ENCODE results near the gene RBMX. TPM values are rescaled to one million over a fixed set of nuclear protein-coding genes. Genes with fewer than 3 reads are reported as not detected.

RBMX gene
- total RNA-seq, 4 donors from 2014 or later, result 171 to 353 (median 231) TPM

DNA sequence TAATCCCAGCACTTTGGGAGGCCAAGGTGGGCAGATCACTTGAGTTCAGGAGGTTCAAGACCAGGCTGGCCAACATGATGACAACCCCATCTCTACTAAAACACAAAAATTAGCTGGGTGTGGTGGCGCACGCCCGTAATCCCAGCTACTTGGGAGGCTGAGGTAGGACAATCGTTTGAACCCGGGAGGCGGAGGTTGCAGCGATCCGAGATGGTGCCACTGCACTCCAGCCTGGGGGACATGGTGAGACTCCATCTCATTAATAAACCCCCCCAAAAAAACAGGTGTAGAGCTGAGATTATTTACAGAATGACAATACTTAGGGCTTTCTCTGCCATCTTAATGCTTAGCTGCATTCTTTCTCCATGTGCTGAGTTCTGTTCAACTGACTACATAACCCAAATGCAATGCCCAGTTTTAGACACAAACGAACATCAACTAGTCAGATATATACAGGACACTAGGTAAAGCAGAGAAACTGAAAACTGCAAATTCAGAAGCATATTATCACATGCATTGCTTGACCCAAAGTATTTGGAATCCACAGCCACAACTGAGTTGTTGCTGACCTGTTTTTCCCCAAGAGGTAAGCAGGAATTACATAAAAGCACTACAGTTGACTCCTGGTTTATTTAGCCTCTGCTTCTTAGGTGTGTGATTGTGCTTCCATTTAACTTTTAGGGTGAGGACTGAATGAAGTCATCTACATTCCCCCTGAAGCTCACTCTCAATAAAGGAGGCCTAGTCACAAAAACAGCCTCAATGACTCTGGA, 12.1 kb downstream of the RBMX start:
- WGBS, result 82% methylated on average over 9 of the region's 9 CpGs
- TF ChIP-seq, protein P1, sequence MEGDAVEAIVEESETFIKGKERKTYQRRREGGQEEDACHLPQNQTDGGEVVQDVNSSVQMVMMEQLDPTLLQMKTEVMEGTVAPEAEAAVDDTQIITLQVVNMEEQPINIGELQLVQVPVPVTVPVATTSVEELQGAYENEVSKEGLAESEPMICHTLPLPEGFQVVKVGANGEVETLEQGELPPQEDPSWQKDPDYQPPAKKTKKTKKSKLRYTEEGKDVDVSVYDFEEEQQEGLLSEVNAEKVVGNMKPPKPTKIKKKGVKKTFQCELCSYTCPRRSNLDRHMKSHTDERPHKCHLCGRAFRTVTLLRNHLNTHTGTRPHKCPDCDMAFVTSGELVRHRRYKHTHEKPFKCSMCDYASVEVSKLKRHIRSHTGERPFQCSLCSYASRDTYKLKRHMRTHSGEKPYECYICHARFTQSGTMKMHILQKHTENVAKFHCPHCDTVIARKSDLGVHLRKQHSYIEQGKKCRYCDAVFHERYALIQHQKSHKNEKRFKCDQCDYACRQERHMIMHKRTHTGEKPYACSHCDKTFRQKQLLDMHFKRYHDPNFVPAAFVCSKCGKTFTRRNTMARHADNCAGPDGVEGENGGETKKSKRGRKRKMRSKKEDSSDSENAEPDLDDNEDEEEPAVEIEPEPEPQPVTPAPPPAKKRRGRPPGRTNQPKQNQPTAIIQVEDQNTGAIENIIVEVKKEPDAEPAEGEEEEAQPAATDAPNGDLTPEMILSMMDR (IDR thresholded peaks at IDR 0.05), result no peak
- TF ChIP-seq POLR2AphosphoS5 (IDR thresholded peaks at IDR 0.05) (no peak), POLR2A (IDR thresholded peaks at IDR 0.05) (no peak), EP300 (IDR thresholded peaks at IDR 0.05) (no peak)
- Histone ChIP-seq H3K27ac (no peak overlapping the region), H3K9me3 (no peaks in the 10 kb centered on the region), H3K4me1 (no peaks in the 10 kb centered on the region), H3K27me3 (no peaks in the 10 kb centered on the region), H3K36me3 (peaks cover 27% of the 10 kb centered on the region), H3K4me3 (no peak overlapping the region)
- no peak for DNase-seq (ENCODE audit: low spot score in 2 of 2)

DNA sequence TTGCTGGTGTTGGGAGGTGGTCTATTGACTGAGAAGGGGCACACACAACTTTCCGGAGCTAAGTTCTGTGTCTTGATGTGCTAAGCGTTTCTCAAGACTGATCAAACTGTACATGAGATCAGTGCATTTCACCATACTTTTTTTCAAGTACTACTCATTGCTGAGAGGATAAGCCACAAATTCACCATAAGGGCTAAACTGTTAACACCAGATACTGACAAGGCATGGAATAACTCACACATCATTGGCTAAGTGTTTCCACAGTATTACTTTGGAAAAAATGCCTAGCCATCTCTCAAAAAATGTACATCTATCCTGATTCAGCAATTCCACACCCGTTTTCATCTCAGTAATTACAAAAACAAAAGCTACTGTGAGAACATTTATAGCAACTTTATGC, 13.0 kb downstream of the RBMX start:
- DNase-seq (ENCODE audit: low spot score in 2 of 2), result no peak
- Histone ChIP-seq H3K4me1 (no peaks in the 10 kb centered on the region), H3K27me3 (no peaks in the 10 kb centered on the region), H3K4me3 (no peak overlapping the region), H3K27ac (no peak overlapping the region), H3K9me3 (no peaks in the 10 kb centered on the region), H3K36me3 (peaks cover 21% of the 10 kb centered on the region)
- WGBS, result 69% methylated on average over 3 of the region's 3 CpGs
- TF ChIP-seq POLR2A (IDR thresholded peaks at IDR 0.05) (no peak), POLR2AphosphoS5 (IDR thresholded peaks at IDR 0.05) (no peak), EP300 (IDR thresholded peaks at IDR 0.05) (no peak)
- TF ChIP-seq, protein P1 (IDR thresholded peaks at IDR 0.05), result no peak

DNA sequence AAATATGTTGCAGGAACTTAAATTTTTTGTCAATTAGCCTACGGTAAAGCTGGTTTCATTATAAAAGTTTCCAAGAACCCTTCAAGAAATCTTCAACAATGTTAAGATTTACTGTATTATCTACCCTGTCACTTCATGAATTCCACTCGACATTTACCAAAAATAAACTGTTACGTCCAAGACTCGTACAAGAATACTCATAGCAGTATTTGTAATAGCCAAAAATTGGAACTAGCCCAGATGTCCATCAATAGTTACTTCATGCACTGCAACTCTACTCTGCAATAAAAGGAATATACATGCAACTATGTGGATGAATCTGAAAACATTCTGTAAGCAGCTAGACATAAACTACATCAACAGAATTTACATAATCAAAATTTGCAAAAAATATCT, 13.4 kb downstream of the RBMX start:
- Histone ChIP-seq H3K4me1 (no peaks in the 10 kb centered on the region), H3K9me3 (no peaks in the 10 kb centered on the region), H3K27me3 (no peaks in the 10 kb centered on the region), H3K27ac (no peak overlapping the region), H3K36me3 (peaks cover 21% of the 10 kb centered on the region), H3K4me3 (no peak overlapping the region)
- no peak for DNase-seq (ENCODE audit: low spot score in 2 of 2)
- 69% methylated on average over 4 of the region's 4 CpGs for WGBS
- TF ChIP-seq POLR2AphosphoS5 (IDR thresholded peaks at IDR 0.05) (no peak), POLR2A (IDR thresholded peaks at IDR 0.05) (no peak), EP300 (IDR thresholded peaks at IDR 0.05) (no peak)
- TF ChIP-seq, protein P1 (IDR thresholded peaks at IDR 0.05), result no peak

DNA sequence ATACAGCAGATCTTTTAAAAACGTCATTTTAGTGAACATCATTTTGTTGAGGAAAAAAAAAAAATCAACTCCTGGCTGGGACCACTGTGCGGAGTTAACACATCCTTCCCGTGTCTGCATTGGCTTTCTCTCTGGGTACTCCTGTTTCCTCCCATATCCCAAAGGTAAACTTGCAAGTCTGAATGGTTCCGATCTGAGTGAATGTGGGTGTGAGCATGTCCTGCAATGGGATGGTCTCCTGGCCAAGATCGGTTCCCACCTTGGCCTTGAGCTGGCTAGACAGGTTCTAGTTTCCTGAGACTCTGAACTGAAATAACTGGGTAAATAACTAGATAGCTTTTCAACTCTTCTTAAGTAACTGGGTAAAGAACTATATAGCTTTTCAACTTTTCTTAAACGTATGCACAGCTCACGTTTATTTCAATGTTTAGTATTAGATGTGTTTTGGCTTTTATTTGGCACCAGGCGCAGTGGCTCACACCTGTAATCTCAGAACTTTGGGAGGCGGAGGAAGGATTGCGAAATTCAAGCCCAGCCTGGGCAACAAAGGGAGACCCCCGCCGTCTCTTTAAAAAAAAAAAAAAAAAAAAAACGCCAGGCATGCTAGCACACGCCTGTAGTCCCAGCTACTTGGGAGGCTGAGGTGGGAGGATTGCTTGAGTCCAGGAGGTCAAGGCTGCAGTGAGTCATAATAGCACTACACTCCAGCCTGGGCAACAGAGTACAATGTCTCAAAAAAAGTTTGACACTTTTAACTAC, 14.0 kb downstream of the RBMX start:
- peaks cover 16% of the 10 kb centered on the region for H3K36me3 ChIP-seq
- H3K4me1 ChIP-seq, result no peaks in the 10 kb centered on the region
- no peak overlapping the region for H3K27ac ChIP-seq
- no peak overlapping the region for H3K4me3 ChIP-seq
- H3K27me3 ChIP-seq, result no peaks in the 10 kb centered on the region
- no peaks in the 10 kb centered on the region for H3K9me3 ChIP-seq
- WGBS, result 74% methylated on average over 14 of the region's 14 CpGs
- TF ChIP-seq, protein P1 (IDR thresholded peaks at IDR 0.05), result no peak
- DNase-seq (ENCODE audit: low spot score in 2 of 2), result no peak
